Activated naive CD8-positive, alpha-beta T cell treated with anti-CD3 and anti-CD28 coated beads, Interleukin-2, amount 50 U/mL, for 16 hours (primary cell): Measurements from ENCODE around the gene SMDT1.

Source experiments
- DNase-seq: peaks from one replicate; pipeline ENCODE4 v3.0.0-alpha.2; 2020; ENCODE audit warnings: low read depth, low spot score

The SMDT1 gene

GRCh38 chr22:42079319-42080251 is at the start of gene SMDT1:
Gene SMDT1 (plus strand): TSS chr22:42079700. CDS start chr22:42079769, 69 bp downstream.
- DNase-seq: peak; percentile 93

GRCh38 chr22:42033263-42034181 is 46.0 kb upstream of the SMDT1 start:
- no peak for DNase-seq

GRCh38 chr22:42035256-42035655 is 44.2 kb upstream of the SMDT1 start:
- no peak for DNase-seq

DNA sequence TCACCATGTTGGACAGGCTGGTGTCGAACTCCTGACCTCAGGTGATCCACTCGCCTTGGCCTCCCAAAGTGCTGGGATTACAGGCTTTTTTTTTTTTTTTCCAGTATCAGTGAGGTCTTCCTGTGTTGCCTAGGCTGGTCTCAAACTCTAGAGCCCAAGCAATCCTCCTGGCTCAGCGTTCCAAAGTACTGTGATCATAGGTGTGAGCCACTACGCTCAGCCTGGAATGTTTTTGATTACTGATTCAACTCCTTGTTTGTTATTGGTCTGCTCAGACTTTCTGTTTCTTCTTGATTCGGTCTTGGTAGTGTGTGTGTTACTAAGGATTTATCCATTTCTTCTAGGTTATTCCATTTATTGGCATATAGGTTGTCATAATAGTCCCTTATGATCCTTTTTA is 40.2 kb upstream of the SMDT1 start:
- no peak for DNase-seq

GRCh38 chr22:42041784-42042183 is 37.7 kb upstream of the SMDT1 start:
- DNase-seq: no peak

GRCh38 chr22:42050641-42051180 is 28.8 kb upstream of the SMDT1 start:
- DNase-seq: no peak

DNA sequence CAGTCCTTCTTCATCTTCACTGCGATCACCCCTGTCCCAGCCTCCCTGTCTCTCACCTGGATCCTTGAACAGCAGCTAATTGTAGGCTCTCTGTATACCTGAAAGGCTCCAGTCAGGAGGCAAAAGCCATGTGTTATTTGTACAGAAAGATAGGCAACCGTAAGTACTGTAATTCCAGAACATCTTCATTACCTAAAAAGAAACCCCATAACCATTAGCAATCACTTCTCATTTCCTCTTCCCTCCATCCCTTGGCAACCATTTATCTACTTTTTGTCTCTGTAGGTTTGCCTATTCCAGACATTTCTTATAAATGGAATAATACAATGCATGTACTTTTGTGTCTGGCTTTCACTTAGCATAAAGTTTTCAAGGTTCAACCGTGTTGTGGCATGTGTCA is 26.7 kb upstream of the SMDT1 start:
- DNase-seq: no peak

GRCh38 chr22:42056757-42057511 is 22.6 kb upstream of the SMDT1 start:
- no peak for DNase-seq

- no peak for DNase-seq
Observed at GRCh38 chr22:42060489-42060888, 19.0 kb upstream of the SMDT1 start.

GRCh38 chr22:42061041-42061440 is 18.5 kb upstream of the SMDT1 start:
- DNase-seq: no peak

GRCh38 chr22:42062506-42063170 is 16.9 kb upstream of the SMDT1 start:
- DNase-seq: no peak

DNA sequence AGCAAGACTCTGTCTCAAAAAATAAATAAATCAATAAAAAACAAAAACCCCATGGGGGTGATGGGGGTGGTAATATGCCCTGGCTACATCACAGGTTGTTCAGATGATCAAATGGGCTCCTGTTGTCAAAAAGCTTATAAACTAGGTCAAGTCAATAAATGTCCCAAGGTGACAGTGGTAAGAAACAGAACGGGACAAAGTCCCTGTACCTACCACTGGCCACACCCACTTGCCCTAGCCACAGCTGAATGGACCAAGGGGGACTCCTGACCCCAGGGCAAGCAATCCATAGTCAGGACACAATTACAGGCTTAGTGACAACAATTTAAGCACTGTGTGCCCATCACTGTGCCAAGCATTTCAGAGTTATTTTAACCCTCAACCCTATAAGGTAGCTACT is 14.9 kb upstream of the SMDT1 start:
- no peak for DNase-seq

DNA sequence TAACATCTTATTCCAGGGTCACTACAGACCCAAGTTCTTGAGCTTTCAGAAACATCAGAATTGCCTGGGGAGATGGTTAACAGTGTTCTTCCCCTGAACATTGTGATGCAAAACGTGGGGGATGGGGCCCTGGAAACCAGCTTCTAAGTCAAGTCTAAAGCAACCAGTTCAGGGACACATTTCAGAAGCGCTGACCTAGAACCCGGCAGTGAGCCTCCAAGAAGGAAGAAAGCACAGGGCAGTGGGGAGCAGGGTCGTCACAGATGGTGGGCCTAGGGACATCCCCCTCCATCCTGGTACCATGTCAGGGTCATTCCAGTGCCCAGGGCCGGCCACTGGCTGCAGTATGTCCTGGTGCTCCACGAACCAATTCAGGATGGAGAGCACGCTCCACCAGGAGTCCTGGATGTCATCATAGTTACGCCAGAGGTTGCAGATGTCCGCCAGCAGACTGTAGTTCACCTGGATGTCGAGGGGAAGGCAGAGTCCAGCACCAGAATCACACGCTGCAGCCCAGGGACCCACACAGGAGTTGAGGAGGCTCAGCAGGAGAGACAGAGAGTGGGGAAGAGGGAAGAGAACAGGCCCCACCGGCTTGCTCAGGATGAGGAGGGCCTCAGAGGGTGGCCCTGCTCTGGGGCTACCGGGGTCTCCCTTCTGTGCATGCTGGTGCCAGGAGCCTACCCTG is 13.9 kb upstream of the SMDT1 start:
- DNase-seq: no peak

DNA sequence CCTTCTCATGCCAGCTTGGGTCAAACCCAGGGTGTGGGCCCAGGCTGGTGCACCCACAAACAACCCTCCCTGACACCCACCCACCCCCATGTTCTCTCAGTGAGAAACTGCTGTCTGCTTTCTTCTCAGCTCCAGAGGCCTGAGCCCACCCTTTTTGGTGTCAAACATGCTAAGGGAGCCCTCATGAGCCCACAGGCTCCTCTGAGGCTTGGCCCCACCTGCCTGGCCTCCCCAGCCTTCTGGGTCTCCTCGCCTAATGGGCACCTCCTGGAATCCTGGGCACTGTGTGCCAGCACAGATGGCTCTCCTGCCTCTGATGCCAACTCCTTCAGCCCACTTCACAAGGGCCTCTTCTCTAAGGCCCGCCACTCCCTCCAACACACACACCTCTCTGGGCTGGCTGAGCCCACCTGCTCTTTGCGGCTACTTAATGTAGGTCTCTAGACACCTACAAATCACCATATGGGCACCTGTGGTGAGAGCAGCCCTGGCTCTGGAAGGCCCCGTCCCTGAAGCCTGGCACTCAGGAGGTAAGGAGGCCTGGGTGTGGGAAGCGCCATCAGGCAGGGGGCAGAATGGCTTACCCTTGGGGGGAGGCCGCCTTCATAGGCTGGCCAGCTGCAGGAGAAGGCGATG is 13.3 kb upstream of the SMDT1 start:
- DNase-seq: no peak

DNA sequence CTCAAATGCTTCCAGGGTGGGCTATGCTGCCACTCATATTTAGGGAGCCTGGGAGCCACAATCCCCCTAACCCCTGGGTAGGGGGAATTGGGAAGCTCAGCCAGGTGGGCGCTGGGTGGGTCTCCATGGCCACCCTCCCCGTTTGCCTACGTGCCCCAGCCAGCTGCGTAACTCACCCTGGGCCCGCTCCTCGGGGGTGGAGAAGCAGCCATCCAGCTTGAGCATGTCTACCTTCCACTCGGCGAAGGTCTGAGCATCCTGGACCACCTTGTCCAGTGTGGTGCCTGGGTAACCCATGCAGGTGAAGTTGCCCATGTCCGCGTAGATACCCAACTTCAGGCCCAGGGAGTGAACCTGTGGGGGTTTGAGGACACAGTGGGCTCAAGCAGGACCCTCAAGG is 12.6 kb upstream of the SMDT1 start:
- no peak for DNase-seq

- no peak for DNase-seq
Observed at GRCh38 chr22:42067671-42068251, 11.7 kb upstream of the SMDT1 start.

DNA sequence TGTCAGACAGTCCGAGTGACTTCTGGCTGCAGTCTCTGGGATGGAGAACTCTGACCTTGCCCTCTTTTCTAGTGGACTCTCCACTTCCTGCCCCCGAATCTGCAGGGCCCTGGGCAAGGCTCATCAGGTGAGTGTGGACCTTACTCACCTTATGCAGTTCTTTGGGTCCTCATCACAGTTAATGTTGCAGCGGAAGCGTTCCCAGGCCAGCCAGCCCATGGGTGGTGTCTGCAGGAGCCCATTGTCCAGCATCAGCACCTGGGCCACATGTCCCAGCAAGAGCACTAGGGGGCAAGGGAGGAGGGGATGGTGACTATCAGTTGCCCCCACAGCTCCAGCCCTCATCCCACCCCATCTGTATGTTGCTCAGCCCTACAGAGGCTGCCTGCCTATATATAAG is 11.2 kb upstream of the SMDT1 start:
- DNase-seq: no peak

- no peak for DNase-seq
Observed at GRCh38 chr22:42069801-42070516, 9.5 kb upstream of the SMDT1 start.
